ENCODE data around the gene TMPRSS11E.

Gene TMPRSS11E

DNA sequence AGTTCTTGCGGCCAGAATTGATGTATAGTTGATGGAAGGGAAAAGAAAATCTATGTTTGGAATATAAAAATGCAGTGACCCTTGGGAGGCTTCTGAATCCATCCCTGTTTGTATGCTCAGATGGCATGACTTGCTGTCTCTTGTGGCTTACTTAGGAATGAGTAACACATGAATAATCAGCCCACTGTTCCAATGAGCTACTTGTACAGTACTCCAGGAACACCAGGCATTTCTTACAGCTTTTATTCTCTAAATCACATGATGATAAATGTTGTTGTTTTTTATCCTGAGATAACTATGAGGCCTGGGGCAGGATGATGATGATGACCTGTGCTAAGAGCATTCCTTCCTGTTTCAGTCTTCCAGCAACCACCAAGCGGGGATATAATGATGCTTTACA, 18.9 kb downstream of the TMPRSS11E start:
- H3K27ac Mint-ChIP-seq = no peak overlapping the region
- H3K4me1 Mint-ChIP-seq = peaks cover 9% of the 10 kb centered on the region
- no peaks in the 10 kb centered on the region for H3K9me3 Mint-ChIP-seq
- no peaks in the 10 kb centered on the region for H3K36me3 Mint-ChIP-seq (ENCODE audit: low read depth)
- H3K4me3 Mint-ChIP-seq = no peak overlapping the region
- TF ChIP-seq, protein P1, sequence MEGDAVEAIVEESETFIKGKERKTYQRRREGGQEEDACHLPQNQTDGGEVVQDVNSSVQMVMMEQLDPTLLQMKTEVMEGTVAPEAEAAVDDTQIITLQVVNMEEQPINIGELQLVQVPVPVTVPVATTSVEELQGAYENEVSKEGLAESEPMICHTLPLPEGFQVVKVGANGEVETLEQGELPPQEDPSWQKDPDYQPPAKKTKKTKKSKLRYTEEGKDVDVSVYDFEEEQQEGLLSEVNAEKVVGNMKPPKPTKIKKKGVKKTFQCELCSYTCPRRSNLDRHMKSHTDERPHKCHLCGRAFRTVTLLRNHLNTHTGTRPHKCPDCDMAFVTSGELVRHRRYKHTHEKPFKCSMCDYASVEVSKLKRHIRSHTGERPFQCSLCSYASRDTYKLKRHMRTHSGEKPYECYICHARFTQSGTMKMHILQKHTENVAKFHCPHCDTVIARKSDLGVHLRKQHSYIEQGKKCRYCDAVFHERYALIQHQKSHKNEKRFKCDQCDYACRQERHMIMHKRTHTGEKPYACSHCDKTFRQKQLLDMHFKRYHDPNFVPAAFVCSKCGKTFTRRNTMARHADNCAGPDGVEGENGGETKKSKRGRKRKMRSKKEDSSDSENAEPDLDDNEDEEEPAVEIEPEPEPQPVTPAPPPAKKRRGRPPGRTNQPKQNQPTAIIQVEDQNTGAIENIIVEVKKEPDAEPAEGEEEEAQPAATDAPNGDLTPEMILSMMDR (IDR thresholded peaks at IDR 0.05) = no peak
- no peaks in the 10 kb centered on the region for H3K27me3 Mint-ChIP-seq (ENCODE audit: low read depth, poor library complexity)
- no peak for DNase-seq

DNA sequence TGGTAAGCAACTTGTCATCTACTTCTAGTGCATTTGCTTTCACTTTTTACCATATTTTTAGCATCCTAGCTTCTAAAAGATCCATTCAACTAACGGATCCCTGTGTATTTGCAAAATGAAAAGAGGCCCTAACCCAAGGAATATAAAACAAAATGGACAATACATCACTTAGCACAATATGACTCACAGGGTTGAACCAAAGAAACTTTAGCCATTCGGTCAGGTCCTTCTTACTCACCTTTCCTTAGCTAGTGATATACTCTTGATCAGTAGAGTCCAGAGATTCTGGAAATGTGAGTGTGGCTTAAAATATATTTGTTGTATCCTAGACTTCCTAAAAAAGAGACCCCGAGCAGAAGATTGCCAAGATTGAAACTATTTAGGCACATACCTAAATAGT, 19.5 kb downstream of the TMPRSS11E start:
- Mint-ChIP-seq H3K4me1 (peaks cover 9% of the 10 kb centered on the region), H3K4me3 (no peak overlapping the region), H3K27ac (no peak overlapping the region), H3K9me3 (no peaks in the 10 kb centered on the region), H3K27me3 (ENCODE audit: low read depth, poor library complexity) (no peaks in the 10 kb centered on the region), H3K36me3 (ENCODE audit: low read depth) (no peaks in the 10 kb centered on the region)
- TF ChIP-seq, protein P1 (IDR thresholded peaks at IDR 0.05) = no peak
- no peak for DNase-seq

DNA sequence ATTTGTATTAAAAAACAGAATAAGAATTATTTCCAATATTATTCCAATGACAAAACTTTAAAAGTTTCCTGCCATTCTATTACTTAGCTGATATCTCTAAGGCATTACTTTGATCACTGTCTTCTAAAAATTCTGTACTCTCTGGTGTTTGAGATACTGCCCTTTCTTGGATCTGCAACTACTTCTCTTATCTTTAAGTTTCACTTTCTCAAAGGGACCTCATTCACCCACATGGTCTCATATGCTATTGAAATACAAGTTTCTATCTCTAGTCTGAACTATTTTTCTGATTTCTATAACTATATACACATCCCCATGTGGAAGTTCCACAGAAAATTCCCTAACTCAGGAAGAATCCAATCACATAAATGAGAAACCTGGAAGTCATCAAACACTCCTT, 22.2 kb downstream of the TMPRSS11E start:
- Mint-ChIP-seq H3K36me3 (ENCODE audit: low read depth) (no peaks in the 10 kb centered on the region), H3K27ac (no peak overlapping the region), H3K27me3 (ENCODE audit: low read depth, poor library complexity) (no peaks in the 10 kb centered on the region), H3K4me1 (no peaks in the 10 kb centered on the region), H3K9me3 (no peaks in the 10 kb centered on the region), H3K4me3 (no peak overlapping the region)
- no peak for DNase-seq
- TF ChIP-seq, protein P1 (IDR thresholded peaks at IDR 0.05) = no peak

DNA sequence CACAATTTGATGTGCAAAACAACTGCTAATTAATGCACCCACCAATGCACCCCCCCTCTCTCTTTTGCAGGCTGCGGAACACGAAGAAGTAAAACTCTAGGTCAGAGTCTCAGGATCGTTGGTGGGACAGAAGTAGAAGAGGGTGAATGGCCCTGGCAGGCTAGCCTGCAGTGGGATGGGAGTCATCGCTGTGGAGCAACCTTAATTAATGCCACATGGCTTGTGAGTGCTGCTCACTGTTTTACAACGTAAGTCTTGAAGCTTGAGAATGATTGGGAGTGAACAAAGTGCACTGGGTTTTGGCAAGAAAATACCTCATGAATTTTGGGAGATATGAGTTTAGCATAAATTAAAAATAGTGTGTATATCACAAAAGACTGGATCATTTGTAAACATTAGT, 28.9 kb downstream of the TMPRSS11E start:
- no peak for DNase-seq
- Mint-ChIP-seq H3K27me3 (ENCODE audit: low read depth, poor library complexity) (no peaks in the 10 kb centered on the region), H3K4me3 (no peak overlapping the region), H3K27ac (no peak overlapping the region), H3K4me1 (peaks cover 11% of the 10 kb centered on the region), H3K36me3 (ENCODE audit: low read depth) (no peaks in the 10 kb centered on the region), H3K9me3 (peaks cover 4% of the 10 kb centered on the region)
- TF ChIP-seq, protein P1 (IDR thresholded peaks at IDR 0.05) = no peak

DNA sequence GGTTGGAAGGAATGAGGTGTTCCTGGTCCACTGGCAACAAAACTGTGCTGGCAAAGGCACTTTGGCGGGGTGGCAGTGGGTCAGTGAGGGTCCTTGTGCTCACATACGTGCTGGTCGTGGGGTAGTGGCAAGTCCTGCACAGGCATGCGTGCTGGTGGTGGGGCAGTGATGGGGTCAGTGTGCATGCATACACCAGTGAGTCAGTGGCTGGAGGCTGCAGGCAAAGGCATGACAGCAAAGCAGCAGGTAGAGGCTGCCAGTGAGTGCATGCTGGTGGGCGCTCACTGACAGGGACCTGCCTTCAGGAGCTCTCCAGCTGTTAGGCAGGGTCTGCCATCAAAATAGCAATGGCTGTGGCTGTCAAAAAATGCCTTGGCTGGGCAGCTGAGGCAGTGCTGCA, 42.1 kb downstream of the TMPRSS11E start:
- TF ChIP-seq, protein P1 (IDR thresholded peaks at IDR 0.05) = no peak
- H3K9me3 Mint-ChIP-seq = no peaks in the 10 kb centered on the region
- H3K27me3 Mint-ChIP-seq (ENCODE audit: low read depth, poor library complexity) = no peaks in the 10 kb centered on the region
- no peak overlapping the region for H3K4me3 Mint-ChIP-seq
- no peak for DNase-seq
- no peak overlapping the region for H3K27ac Mint-ChIP-seq
- no peaks in the 10 kb centered on the region for H3K4me1 Mint-ChIP-seq
- H3K36me3 Mint-ChIP-seq (ENCODE audit: low read depth) = no peaks in the 10 kb centered on the region

DNA sequence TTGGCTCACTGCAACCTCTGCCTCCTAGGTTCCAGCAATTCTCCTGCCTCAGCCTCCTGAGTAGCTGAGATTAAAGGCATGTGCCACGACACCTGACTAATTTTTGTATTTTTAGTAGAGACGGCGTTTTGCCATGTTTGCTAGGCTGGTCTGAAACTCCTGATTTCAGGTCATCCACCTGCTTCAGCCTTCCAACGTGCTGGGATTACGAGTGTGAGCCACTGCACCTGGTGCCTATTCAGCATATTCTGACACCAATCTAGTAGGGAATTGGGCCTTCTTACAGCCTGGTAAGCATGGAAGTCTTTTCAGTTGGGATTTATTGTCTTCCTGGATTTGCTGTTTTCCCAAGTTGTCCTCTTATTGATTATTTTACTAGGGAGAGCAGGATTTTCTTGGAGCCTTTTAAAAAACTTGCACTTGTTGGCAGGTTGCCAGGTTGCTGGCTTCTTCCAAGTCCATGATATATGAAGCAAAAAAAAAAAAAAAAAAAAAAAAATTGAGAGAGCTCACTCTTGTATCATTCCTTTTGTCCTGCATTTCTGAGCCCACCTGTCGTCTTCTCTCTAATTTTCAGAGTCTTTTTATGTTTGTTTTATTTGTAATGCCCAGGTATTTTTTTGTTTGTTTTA, 43.7 kb downstream of the TMPRSS11E start:
- Mint-ChIP-seq H3K4me3 (no peak overlapping the region), H3K36me3 (ENCODE audit: low read depth) (no peaks in the 10 kb centered on the region), H3K27me3 (ENCODE audit: low read depth, poor library complexity) (no peaks in the 10 kb centered on the region), H3K27ac (no peak overlapping the region), H3K4me1 (no peaks in the 10 kb centered on the region), H3K9me3 (no peaks in the 10 kb centered on the region)
- TF ChIP-seq, protein P1 (IDR thresholded peaks at IDR 0.05) = no peak
- DNase-seq = no peak
